Panc1 (cell line): ENCODE data around the gene NNMT. TPM values are rescaled to one million over a fixed set of nuclear protein-coding genes. Genes with fewer than 3 reads are reported as not detected.

Experiments used
- ATAC-seq: fragments of 200-7000 bp; cut with Tn5 transposase; 2 replicates; pipeline ENCODE4 v1.9.1; 2020; ENCODE audit warnings: mild to moderate bottlenecking, moderate library complexity
- BruUV-seq: library from RNA; stranded (reverse); fragments of 400-500 nt; replicated peaks from 2 replicates; lab custom pipeline; 2021; lab: Mats Ljungman, UMichigan
- CTCF ChIA-PET: fragments of 300-600 bp; sonication (Branson Sonifier 250); formaldehyde crosslinking; loops from one replicate; lab custom pipeline; 2022; ENCODE audit warnings: antibody characterized with exemption; lab: Charles Lee
- POLR2A ChIA-PET: fragments of 300-600 bp; sonication (Branson Sonifier 250); formaldehyde crosslinking; loops from one replicate; lab custom pipeline; 2022; ENCODE audit warnings: antibody characterized with exemption; lab: Charles Lee
- DNase-seq: peaks from one replicate; pipeline ENCODE4 v3.0.0-alpha.2; 2010; ENCODE audit warnings: low read depth, low spot score
- H3K27ac ChIP-seq: 2 replicates; pipeline ENCODE4 v1.5.1; 2011; ENCODE audit warnings: mild to moderate bottlenecking, low read length, inconsistent platforms
- H3K27me3 ChIP-seq: fragments of 200-500 bp; sonication (Bioruptor generic); 2 replicates; pipeline ENCODE4 v1.6.0; 2014; ENCODE audit warnings: low read length, inconsistent platforms; ENCODE audit not compliant: control insufficient read depth, insufficient read depth
- H3K36me3 ChIP-seq: fragments of 200-500 bp; sonication (Bioruptor generic); 2 replicates; pipeline ENCODE4 v1.5.1; 2014; ENCODE audit warnings: inconsistent platforms, mild to moderate bottlenecking, low read length, moderate library complexity; ENCODE audit not compliant: control insufficient read depth, insufficient read depth
- H3K4me1 ChIP-seq: 2 replicates; pipeline ENCODE4 v1.5.1; 2011; ENCODE audit warnings: inconsistent platforms, mild to moderate bottlenecking, low read length, moderate library complexity; ENCODE audit not compliant: control insufficient read depth, insufficient read depth
- H3K4me3 ChIP-seq, 2 experiments: 2 replicates each; pipeline ENCODE4 v1.5.1; 2011 to 2012; ENCODE audit warnings: low read depth in 2 of 2, low read length in 2 of 2, mild to moderate bottlenecking in 2 of 2, inconsistent platforms in 1 of 2, moderate library complexity in 1 of 2
- H3K9me3 ChIP-seq: fragments of 200-500 bp; sonication (Bioruptor generic); 2 replicates; pipeline ENCODE4 v1.5.1; 2014; ENCODE audit warnings: low read depth, mild to moderate bottlenecking, inconsistent platforms, low read length, moderate library complexity; ENCODE audit not compliant: control insufficient read depth, insufficient read depth
- POLR2AphosphoS5 ChIP-seq: IDR thresholded peaks from 2 replicates; pipeline ENCODE4 v1.6.1; 2012; ENCODE audit warnings: mild to moderate bottlenecking, low read depth, low read length, moderate library complexity
- SIN3A ChIP-seq: IDR thresholded peaks from 2 replicates; pipeline ENCODE4 v1.6.1; 2012; ENCODE audit warnings: low read depth, mild to moderate bottlenecking, low read length, moderate library complexity, borderline replicate concordance; ENCODE audit not compliant: insufficient read depth
- TCF7L2 ChIP-seq: IDR thresholded peaks from 2 replicates; pipeline ENCODE4 v1.6.1; 2011; ENCODE audit warnings: mild to moderate bottlenecking, low read depth, low read length, inconsistent platforms
- in situ Hi-C: cut with HindIII; loops from 2 replicates; pipeline ENCODE4 v1.10.0; 2016; ENCODE audit warnings: low sequenced_read_pairs, low pct_unique_long_range_greater_than_20kb
- intact Hi-C: fragments of 100-400 bp; cut with micrococcal nuclease; formaldehyde crosslinking; loops from one replicate; pipeline ENCODE4 v1.10.0; 2022; ENCODE audit not compliant: unreplicated experiment
- total RNA-seq: library from RNA; stranded (reverse); gene quantifications from one replicate; pipeline ENCODE4 v1.2.1, GENCODE V29; 2021; ENCODE audit not compliant: unreplicated experiment
- TF ChIP-seq, protein P1 (sequence below), 2 experiments: IDR thresholded peaks; 2 replicates each; pipeline ENCODE4 v1.6.1; 2011 to 2012; ENCODE audit warnings: low read depth in 2 of 2, control low read depth in 1 of 2, low read length in 1 of 2, mild to moderate bottlenecking in 1 of 2, moderate library complexity in 1 of 2; ENCODE audit not compliant: insufficient read depth in 1 of 2
- TF ChIP-seq, protein P2 (sequence below): fragments of 450-650 bp; IDR thresholded peaks from 2 replicates; pipeline ENCODE4 v1.5.1; 2017; ENCODE audit warnings: mild to moderate bottlenecking

NNMT gene
- total RNA-seq, 1 experiment from 2014 or later, result 1.7 TPM

DNA sequence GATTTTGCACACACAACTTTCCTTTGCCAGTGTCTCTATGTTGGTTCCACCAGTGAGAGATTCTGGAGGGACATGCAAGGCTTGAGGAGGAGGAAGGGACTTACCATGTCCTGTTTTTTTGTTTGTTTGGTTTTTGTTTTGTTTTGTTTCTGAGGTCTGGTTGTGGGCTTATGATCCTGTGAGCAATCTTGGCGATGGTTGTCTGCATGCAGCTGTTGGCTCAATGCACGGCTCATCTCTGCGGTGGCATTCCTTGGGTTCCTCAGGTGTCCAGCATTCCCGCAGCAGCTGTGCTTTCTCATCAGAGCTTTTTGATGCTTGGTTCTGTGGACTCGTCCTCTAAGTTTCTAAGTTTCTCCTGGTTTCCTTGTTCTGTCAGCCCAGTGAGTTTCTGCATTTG is 4.8 kb upstream of the NNMT start:
- Histone ChIP-seq H3K9me3 (no peaks in the 10 kb centered on the region), H3K4me1 (no peaks in the 10 kb centered on the region), H3K27me3 (peaks cover 2% of the 10 kb centered on the region; the same call in 1 of the 2 replicates), H3K4me3 (no peak overlapping the region), H3K36me3 (no peaks in the 10 kb centered on the region), H3K27ac (no peak overlapping the region)
- ATAC-seq (no peak), DNase-seq (no peak)
- TF ChIP-seq, protein P1, sequence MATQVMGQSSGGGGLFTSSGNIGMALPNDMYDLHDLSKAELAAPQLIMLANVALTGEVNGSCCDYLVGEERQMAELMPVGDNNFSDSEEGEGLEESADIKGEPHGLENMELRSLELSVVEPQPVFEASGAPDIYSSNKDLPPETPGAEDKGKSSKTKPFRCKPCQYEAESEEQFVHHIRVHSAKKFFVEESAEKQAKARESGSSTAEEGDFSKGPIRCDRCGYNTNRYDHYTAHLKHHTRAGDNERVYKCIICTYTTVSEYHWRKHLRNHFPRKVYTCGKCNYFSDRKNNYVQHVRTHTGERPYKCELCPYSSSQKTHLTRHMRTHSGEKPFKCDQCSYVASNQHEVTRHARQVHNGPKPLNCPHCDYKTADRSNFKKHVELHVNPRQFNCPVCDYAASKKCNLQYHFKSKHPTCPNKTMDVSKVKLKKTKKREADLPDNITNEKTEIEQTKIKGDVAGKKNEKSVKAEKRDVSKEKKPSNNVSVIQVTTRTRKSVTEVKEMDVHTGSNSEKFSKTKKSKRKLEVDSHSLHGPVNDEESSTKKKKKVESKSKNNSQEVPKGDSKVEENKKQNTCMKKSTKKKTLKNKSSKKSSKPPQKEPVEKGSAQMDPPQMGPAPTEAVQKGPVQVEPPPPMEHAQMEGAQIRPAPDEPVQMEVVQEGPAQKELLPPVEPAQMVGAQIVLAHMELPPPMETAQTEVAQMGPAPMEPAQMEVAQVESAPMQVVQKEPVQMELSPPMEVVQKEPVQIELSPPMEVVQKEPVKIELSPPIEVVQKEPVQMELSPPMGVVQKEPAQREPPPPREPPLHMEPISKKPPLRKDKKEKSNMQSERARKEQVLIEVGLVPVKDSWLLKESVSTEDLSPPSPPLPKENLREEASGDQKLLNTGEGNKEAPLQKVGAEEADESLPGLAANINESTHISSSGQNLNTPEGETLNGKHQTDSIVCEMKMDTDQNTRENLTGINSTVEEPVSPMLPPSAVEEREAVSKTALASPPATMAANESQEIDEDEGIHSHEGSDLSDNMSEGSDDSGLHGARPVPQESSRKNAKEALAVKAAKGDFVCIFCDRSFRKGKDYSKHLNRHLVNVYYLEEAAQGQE (IDR thresholded peaks at IDR 0.05; ENCODE audit: insufficient read depth in 1 of 2, low read depth in 2 of 2, low read length in 1 of 2), result no peak
- TF ChIP-seq, protein P2, sequence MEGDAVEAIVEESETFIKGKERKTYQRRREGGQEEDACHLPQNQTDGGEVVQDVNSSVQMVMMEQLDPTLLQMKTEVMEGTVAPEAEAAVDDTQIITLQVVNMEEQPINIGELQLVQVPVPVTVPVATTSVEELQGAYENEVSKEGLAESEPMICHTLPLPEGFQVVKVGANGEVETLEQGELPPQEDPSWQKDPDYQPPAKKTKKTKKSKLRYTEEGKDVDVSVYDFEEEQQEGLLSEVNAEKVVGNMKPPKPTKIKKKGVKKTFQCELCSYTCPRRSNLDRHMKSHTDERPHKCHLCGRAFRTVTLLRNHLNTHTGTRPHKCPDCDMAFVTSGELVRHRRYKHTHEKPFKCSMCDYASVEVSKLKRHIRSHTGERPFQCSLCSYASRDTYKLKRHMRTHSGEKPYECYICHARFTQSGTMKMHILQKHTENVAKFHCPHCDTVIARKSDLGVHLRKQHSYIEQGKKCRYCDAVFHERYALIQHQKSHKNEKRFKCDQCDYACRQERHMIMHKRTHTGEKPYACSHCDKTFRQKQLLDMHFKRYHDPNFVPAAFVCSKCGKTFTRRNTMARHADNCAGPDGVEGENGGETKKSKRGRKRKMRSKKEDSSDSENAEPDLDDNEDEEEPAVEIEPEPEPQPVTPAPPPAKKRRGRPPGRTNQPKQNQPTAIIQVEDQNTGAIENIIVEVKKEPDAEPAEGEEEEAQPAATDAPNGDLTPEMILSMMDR, result no peak
- TF ChIP-seq SIN3A, result no peak
- no peak for TF ChIP-seq TCF7L2
- TF ChIP-seq POLR2AphosphoS5, result no peak
- no TSS peak for BruUV-seq
- in situ Hi-C loops, result no loop called here
- ChIA-PET CTCF (no interaction called here), POLR2A (interaction anchor here (1.0 kb wide), 1 partner anchor 11 kb away, joined by 3 read pairs; no protein-coding TSS in a partner anchor)
- intact Hi-C loops, result no loop called here

DNA sequence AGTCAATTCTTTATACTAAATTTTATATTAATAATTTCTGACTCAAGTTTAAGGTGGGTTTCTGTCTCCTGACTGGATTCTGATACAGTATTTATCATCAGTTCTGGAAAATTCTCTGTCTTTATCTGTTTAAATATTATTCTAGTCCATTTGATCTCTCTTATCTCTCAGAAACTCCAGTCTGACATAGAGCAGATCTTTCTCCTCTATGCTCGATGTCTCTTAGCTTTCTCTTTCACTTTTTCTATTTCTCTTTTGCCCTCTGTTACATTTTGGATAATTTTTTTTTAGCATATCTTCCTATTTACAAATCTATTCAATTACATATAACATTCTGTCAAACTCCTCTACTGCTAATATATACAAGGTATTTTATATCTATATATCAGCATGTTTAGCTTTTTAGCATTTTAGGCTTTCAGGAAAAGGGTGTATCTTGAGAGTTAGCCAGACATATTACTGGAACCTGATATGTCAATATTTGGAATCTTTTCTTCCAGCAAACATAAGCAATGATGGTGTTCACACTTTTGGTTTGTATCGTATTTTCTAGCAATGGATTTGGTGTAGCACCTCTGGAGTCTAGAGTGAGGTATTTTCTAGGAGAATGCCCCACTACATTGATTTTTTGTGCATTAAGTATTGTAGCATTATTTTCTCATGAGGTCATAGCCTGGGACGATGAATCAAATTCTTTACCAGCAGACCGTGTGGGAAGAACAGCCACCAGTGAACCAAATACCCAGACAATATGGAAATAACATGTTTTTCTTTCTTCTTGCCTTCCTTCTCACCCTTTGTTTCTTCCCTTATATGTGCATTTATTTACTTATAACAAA is 4.1 kb upstream of the NNMT start:
- intact Hi-C loops, result no loop called here
- no peak for DNase-seq
- Histone ChIP-seq H3K27ac (no peak overlapping the region), H3K9me3 (no peaks in the 10 kb centered on the region), H3K36me3 (no peaks in the 10 kb centered on the region), H3K4me1 (no peaks in the 10 kb centered on the region), H3K27me3 (peaks cover 2% of the 10 kb centered on the region; the same call in 1 of the 2 replicates), H3K4me3 (no peak overlapping the region)
- BruUV-seq, result no TSS peak
- TF ChIP-seq, protein P2, result no peak
- TF ChIP-seq, protein P1 (IDR thresholded peaks at IDR 0.05; ENCODE audit: insufficient read depth in 1 of 2, low read depth in 2 of 2, low read length in 1 of 2), result no peak
- TF ChIP-seq SIN3A (no peak), POLR2AphosphoS5 (no peak), TCF7L2 (no peak)
- ChIA-PET POLR2A (no interaction called here), CTCF (no interaction called here)
- in situ Hi-C loops, result no loop called here
- no peak for ATAC-seq
